Fibroblast of the aortic adventitia (primary cell): ENCODE results near the gene INHA. TPM values are rescaled to one million over a fixed set of nuclear protein-coding genes. Genes with fewer than 3 reads are reported as not detected.

Experiments used
- DNase-seq: peaks from one replicate; pipeline ENCODE4 v3.0.0-alpha.2; 2010; ENCODE audit warnings: low read depth
- H3K4me3 ChIP-seq: 2 replicates; pipeline ENCODE4 v1.5.1; 2011; ENCODE audit warnings: low read depth, mild to moderate bottlenecking, control low read depth, low read length, moderate library complexity
- CTCF ChIP-seq: IDR thresholded peaks from 2 replicates; pipeline ENCODE4 v1.5.1; 2011; ENCODE audit warnings: mild to moderate bottlenecking, low read length, control low read depth, inconsistent platforms; ENCODE audit not compliant: insufficient read depth
- total RNA-seq: library from RNA; depleted of rRNA; stranded (reverse); fragments of >200 nt; gene quantifications from 2 replicates; pipeline ENCODE4 v1.2.3, GENCODE V29; 2012; ENCODE audit warnings: low replicate concordance

INHA gene
- total RNA-seq: 0.18 and 2.0 TPM in 2 replicates

- peak within 1 kb of the TSS; percentile 74 for H3K4me3 ChIP-seq
- DNase-seq: no peak
- no peak for TF ChIP-seq CTCF
Observed at GRCh38 chr2:219572237-219573001, at the start of gene INHA. INHA (plus strand) TSS chr2:219572310; CDS start chr2:219572375, 65 bp downstream.

GRCh38 chr2:219523031-219523671 lies 49.0 kb upstream of the INHA start:
- TF ChIP-seq CTCF: no peak
- no peak for DNase-seq
- H3K4me3 ChIP-seq: no peak overlapping the region

- DNase-seq: no peak
- no peak for TF ChIP-seq CTCF
- H3K4me3 ChIP-seq: no peak overlapping the region
Observed at GRCh38 chr2:219524817-219525216, 47.3 kb upstream of the INHA start.

- no peak overlapping the region for H3K4me3 ChIP-seq
- peak; percentile 52 for DNase-seq
- no peak for TF ChIP-seq CTCF
Observed at GRCh38 chr2:219525533-219526232, 46.4 kb upstream of the INHA start.

- H3K4me3 ChIP-seq: no peak overlapping the region
- TF ChIP-seq CTCF: no peak
- DNase-seq: no peak
Observed at GRCh38 chr2:219526320-219527075, 45.6 kb upstream of the INHA start.

- no peak for DNase-seq
- no peak overlapping the region for H3K4me3 ChIP-seq
- TF ChIP-seq CTCF: no peak
Observed at GRCh38 chr2:219527076-219527394, 45.1 kb upstream of the INHA start.
